ENCODE results near the gene CAMKV. TPM values are rescaled to one million over a fixed set of nuclear protein-coding genes. Genes with fewer than 3 reads are reported as not detected.
A peak's percentile ranks its signal among the peaks of the same experiment; 100 is the strongest.
"Not testable (repeated sequence)": the region's sequence is repeated elsewhere in the genome, so short reads cannot be mapped to it uniquely, and the experiment has no call there.

CAMKV gene
- total RNA-seq, 8 experiments from 2014 or later = 0.20 to 85.3 (median 24.5) TPM

- ATAC-seq (replicated peaks in 6 of 8) = peak; percentile 85 to 96 (median 90)
- H3K27ac ChIP-seq = no peak overlapping the region
Observed at GRCh38 chr3:49839193-49839809, 30.4 kb downstream of the CAMKV start.

GRCh38 chr3:49831341-49831740 is 38.4 kb downstream of the CAMKV start:
- no peak overlapping the region for H3K27ac ChIP-seq
- H3K4me1 ChIP-seq (replicated peaks in 1 of 2) = no peaks in the 10 kb centered on the region
- no peak overlapping the region for H3K4me3 ChIP-seq
- 0 to 70% (median 20%) methylated on average over 1 to 2 of the region's 3 CpGs; no CpG with 5 or more reads in 6 of the 10 experiments for WGBS, 10 experiments
- no peak for ATAC-seq (replicated peaks in 6 of 8)
- in situ Hi-C loops (cut with MboI; ENCODE audit: low pct_unique_long_range_greater_than_20kb in 2 of 9, low sequenced_read_pairs in 9 of 9, unreplicated experiment in 9 of 9) = no loop called here

More at GRCh38 chr3:49839193-49839809, 30.4 kb downstream of the CAMKV start:
- no peaks in the 10 kb centered on the region for H3K4me1 ChIP-seq (replicated peaks in 1 of 2)
- H3K4me3 ChIP-seq = no peak overlapping the region
- in situ Hi-C loops (cut with MboI; ENCODE audit: low pct_unique_long_range_greater_than_20kb in 2 of 9, low sequenced_read_pairs in 9 of 9, unreplicated experiment in 9 of 9) = no loop called here
- WGBS, 10 experiments = 0 to 100% (median 80%) methylated on average over 1 to 3 of the region's 6 CpGs; no CpG with 5 or more reads in 5 of the 10 experiments

DNA sequence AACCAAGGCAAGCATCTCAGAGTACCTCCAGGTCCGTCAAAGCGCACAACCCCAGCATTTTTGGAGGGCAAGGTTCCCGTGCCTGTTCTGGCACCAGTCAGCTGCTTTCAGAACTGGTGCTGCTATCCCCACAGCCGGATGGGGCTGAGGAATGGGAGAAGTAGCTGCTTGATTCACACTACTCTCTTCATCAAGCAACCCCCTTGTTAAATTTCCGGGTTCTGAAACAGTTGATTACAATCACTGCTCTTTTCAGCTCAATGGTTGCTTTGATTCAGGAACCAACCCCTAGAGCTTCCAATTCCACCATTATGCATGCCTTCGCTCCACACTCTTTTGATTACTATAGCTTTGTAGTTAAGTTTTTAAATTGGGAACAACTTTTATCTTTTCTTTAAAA is 43.7 kb downstream of the CAMKV start:
- ATAC-seq (replicated peaks in 6 of 8) = no peak
- no peaks in the 10 kb centered on the region for H3K4me1 ChIP-seq (replicated peaks in 1 of 2)
- WGBS, 10 experiments = 60 to 100% (median 84%) methylated on average over 1 to 5 of the region's 6 CpGs; no CpG with 5 or more reads in 2 of the 10 experiments
- no peak overlapping the region for H3K4me3 ChIP-seq
- H3K27ac ChIP-seq = no peak overlapping the region
- in situ Hi-C loops (cut with MboI; ENCODE audit: low pct_unique_long_range_greater_than_20kb in 2 of 9, low sequenced_read_pairs in 9 of 9, unreplicated experiment in 9 of 9) = no loop called here

DNA sequence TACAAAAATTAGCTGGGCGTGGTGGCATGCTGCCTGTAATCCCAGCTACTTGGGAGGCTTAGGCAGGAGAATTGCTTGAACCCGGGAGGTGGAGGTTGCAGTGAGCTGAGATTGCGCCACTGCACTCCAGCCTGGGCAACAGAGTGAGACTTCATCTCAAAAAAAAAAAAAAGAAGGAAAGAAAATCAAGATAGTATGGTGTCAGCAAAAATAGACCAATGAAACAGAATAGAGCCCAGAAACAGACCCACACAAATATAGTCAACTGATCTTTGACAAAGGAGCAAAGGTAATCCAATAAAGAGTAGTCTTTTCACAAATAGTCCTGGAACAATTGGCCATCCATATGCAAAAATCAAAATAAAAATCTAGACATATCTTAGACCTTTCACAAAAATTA is 46.6 kb downstream of the CAMKV start:
- 75 to 100% (median 84%) methylated on average over 1 to 3 of the region's 3 CpGs; no CpG with 5 or more reads in 2 of the 10 experiments for WGBS, 10 experiments
- in situ Hi-C loops (cut with MboI; ENCODE audit: low pct_unique_long_range_greater_than_20kb in 2 of 9, low sequenced_read_pairs in 9 of 9, unreplicated experiment in 9 of 9) = loop anchor here in 1 of 9 experiments (25.0 kb wide), 1 partner anchor 89 kb away; the partner anchor contains the start of gene MST1R
- not testable (repeated sequence) for H3K27ac ChIP-seq; ATAC-seq (replicated peaks in 6 of 8); H3K4me1 ChIP-seq (replicated peaks in 1 of 2); H3K4me3 ChIP-seq

DNA sequence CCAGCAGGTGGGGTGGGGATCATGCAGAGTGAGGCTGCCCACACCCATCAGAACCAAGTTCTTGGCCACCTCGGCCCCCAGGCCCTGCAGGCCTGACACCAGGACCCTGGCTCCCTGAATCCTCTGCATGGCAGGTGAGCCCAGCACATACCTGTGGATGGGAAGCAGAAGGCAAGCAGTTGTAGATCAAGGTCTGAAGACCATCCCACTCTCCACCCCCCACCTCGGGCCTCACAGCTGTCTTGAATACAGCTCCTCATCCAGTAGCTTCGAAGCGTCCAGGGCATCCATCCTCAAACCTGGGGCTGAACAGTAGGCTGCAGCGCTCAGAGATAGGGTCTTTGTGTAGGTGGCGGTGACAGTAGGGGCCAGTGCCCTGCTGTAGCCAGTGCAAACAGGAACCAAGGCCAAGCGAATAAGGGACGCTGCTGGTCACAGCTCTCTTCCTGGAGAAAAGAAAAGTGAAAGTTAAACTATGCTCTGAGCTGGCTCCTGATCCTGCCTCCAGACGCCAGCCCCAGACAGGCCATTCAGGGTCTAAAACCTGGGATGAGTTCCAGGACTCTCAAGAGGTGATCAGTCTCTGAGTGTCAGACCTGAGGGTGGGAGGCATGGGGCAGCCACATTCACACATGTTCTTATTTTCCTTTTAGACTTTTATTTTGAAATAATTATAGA is 56.1 kb downstream of the CAMKV start, which contains the start of gene UBA7:
Gene UBA7 (minus strand): TSS at position 457 of the 678 bp plus-strand sequence. CDS start 166 bp downstream, at position 291.
- ATAC-seq (replicated peaks in 6 of 8) = peak; percentile 33 to 97 (median 90)
- Histone ChIP-seq H3K27ac (peak within 1 kb of the TSS in 1 of 2 donors; percentile 62), H3K4me3 (no peak within 1 kb of the TSS), H3K4me1 (replicated peaks in 1 of 2) (peaks cover 0 to 4% of the 10 kb centered on the region in 2 donors)
- 0 to 82% (median 71%) methylated on average over 1 to 7 of the region's 9 CpGs; no CpG with 5 or more reads in 5 of the 10 experiments for WGBS, 10 experiments
- in situ Hi-C loops (cut with MboI; ENCODE audit: low pct_unique_long_range_greater_than_20kb in 2 of 9, low sequenced_read_pairs in 9 of 9, unreplicated experiment in 9 of 9) = loop anchor here in 1 of 9 experiments (25.0 kb wide), 1 partner anchor 99 kb away; the partner anchor contains the start of gene MST1R

DNA sequence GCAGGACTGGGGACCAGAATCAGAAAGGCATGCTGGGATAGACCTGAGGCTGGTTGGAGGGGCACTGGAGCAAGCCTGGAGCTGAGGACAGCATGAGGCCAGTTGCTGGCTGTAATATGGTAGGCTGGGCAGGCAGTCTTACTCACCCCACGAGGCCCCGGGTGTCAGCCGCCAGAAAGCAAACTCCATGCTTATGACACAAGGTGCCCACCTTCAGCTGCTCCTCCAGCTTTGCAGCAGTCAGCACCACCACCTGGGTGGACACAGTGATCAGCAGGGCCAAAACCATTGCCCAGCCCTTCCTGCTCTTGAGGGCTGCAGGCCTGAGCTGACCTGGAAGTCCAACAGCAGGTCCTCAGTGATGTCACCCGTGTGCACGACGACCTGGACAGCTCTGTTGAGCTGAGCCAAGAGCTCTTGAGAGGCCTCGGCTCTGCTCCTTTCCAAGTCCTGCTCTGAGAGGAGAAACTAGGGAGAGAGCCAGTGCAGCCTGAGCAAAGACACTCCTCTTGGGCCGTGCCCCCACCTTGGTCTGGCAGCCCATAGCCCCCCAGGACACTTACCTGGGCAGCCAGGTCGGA is 56.7 kb downstream of the CAMKV start:
- in situ Hi-C loops (cut with MboI; ENCODE audit: low pct_unique_long_range_greater_than_20kb in 2 of 9, low sequenced_read_pairs in 9 of 9, unreplicated experiment in 9 of 9) = loop anchor here in 1 of 9 experiments (25.0 kb wide), 1 partner anchor 99 kb away; the partner anchor contains the start of gene MST1R
- Histone ChIP-seq H3K4me3 (no peak overlapping the region), H3K4me1 (replicated peaks in 1 of 2) (peaks cover 0 to 4% of the 10 kb centered on the region in 2 donors), H3K27ac (no peak overlapping the region)
- WGBS, 10 experiments = 20 to 94% (median 80%) methylated on average over 1 to 6 of the region's 9 CpGs; no CpG with 5 or more reads in 5 of the 10 experiments
- peak in 2 of 8 experiments; percentile 21 to 30 for ATAC-seq (replicated peaks in 6 of 8)

Other genes with a start within 250 kb of the CAMKV start
- 100 to 1,000 TPM in 3 of 8 experiments, 10 to 100 TPM in 5; 52.8 to 143 (median 75.2) TPM for gene APEH, start 195.6 kb downstream of the CAMKV start, total RNA-seq
- gene MST1, start 180.4 kb downstream of the CAMKV start, total RNA-seq = 10 to 100 TPM in 7 of 8 experiments, 1 to 10 TPM in 1; 7.7 to 59.9 (median 26.0) TPM
- gene RNF123, start 180.3 kb downstream of the CAMKV start, total RNA-seq = 10 to 100 TPM; 10.9 to 41.8 (median 16.2) TPM
- 1 to 10 TPM in 6 of 8 experiments, under 1 TPM in 1, not detected in 1; 0.82 to 3.8 (median 2.3) TPM for gene AMIGO3, start 150.2 kb downstream of the CAMKV start, total RNA-seq
- 10 to 100 TPM; 11.4 to 21.3 (median 16.2) TPM for gene GMPPB, start 146.0 kb downstream of the CAMKV start, total RNA-seq
- gene IP6K1, start 83.4 kb downstream of the CAMKV start, total RNA-seq = 10 to 100 TPM; 25.2 to 43.5 (median 29.7) TPM
- gene CDHR4, start 70.0 kb downstream of the CAMKV start, total RNA-seq = under 1 TPM in 3 of 8 experiments, not detected in 5; 0.14 to 0.71 (median 0.57) TPM
- 1 to 10 TPM in 7 of 8 experiments, under 1 TPM in 1; 0.81 to 3.5 (median 2.3) TPM for gene INKA1, start 66.6 kb downstream of the CAMKV start, total RNA-seq
- gene UBA7, start 56.0 kb downstream of the CAMKV start, total RNA-seq = 10 to 100 TPM in 4 of 8 experiments, 1 to 10 TPM in 3, under 1 TPM in 1; 0.96 to 46.3 (median 11.0) TPM
- 10 to 100 TPM in 2 of 8 experiments, 1 to 10 TPM in 5, under 1 TPM in 1; 0.66 to 15.3 (median 3.7) TPM for gene TRAIP, start 13.3 kb downstream of the CAMKV start, total RNA-seq
- 1 to 10 TPM in 2 of 8 experiments, under 1 TPM in 6; 0.27 to 1.3 (median 0.56) TPM for gene MST1R, start 34.0 kb upstream of the CAMKV start, total RNA-seq
- gene MON1A, start 59.9 kb upstream of the CAMKV start, total RNA-seq = 10 to 100 TPM in 6 of 8 experiments, 1 to 10 TPM in 2; 9.1 to 12.4 (median 11.6) TPM
- gene RBM6, start 70.2 kb upstream of the CAMKV start, total RNA-seq = 100 to 1,000 TPM in 2 of 8 experiments, 10 to 100 TPM in 6; 52.4 to 193 (median 65.5) TPM
- 100 to 1,000 TPM; 117 to 288 (median 144) TPM for gene RBM5, start 219.0 kb upstream of the CAMKV start, total RNA-seq